GM12872 (cell line): ENCODE data around the gene ROBO1.

Experiments used
- CTCF ChIP-seq: IDR thresholded peaks from 3 replicates; pipeline ENCODE4 v1.5.1; 2011; ENCODE audit warnings: low read depth, mild to moderate bottlenecking, low read length, moderate library complexity; ENCODE audit not compliant: insufficient read depth

Gene ROBO1

GRCh38 chr3:78712941-78713340, 1054.9 kb downstream of the ROBO1 start:
- TF ChIP-seq CTCF, result no peak

- no peak for TF ChIP-seq CTCF
Observed at GRCh38 chr3:78712270-78712669, 1055.5 kb downstream of the ROBO1 start.

GRCh38 chr3:78708565-78709073, 1059.2 kb downstream of the ROBO1 start:
- TF ChIP-seq CTCF, result no peak

- no peak for TF ChIP-seq CTCF
Observed at GRCh38 chr3:78707609-78708008, 1060.2 kb downstream of the ROBO1 start.

- no peak for TF ChIP-seq CTCF
Observed at GRCh38 chr3:78706906-78707523, 1060.8 kb downstream of the ROBO1 start.

- TF ChIP-seq CTCF, result no peak
Observed at GRCh38 chr3:78703944-78704343, 1063.9 kb downstream of the ROBO1 start.

GRCh38 chr3:78701537-78701936, 1066.3 kb downstream of the ROBO1 start:
- TF ChIP-seq CTCF, result no peak
